ENCODE results near the gene MPIG6B.

MPIG6B gene

DNA sequence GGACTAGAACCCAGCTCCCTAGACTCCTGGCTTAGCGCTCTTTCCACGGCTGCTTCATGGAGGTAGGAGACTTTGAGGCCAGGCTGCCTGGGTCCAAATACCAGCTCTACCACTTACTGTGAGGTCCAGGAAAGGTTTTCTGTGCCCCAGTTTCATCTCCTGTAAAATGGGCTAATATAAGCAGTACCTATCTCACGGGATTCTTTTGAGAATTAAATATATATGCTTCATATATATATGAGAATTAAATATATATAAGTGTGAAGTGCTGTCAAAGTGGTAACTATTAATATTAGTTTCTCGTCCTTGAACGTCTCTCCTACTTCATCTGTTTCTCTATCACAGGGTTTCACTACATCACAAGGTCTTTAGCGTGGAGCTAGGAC lies 32.1 kb upstream of the MPIG6B start:
- H3K4me3 ChIP-seq (ENCODE audit: low read length) = no peak overlapping the region
- TF ChIP-seq, protein P1, sequence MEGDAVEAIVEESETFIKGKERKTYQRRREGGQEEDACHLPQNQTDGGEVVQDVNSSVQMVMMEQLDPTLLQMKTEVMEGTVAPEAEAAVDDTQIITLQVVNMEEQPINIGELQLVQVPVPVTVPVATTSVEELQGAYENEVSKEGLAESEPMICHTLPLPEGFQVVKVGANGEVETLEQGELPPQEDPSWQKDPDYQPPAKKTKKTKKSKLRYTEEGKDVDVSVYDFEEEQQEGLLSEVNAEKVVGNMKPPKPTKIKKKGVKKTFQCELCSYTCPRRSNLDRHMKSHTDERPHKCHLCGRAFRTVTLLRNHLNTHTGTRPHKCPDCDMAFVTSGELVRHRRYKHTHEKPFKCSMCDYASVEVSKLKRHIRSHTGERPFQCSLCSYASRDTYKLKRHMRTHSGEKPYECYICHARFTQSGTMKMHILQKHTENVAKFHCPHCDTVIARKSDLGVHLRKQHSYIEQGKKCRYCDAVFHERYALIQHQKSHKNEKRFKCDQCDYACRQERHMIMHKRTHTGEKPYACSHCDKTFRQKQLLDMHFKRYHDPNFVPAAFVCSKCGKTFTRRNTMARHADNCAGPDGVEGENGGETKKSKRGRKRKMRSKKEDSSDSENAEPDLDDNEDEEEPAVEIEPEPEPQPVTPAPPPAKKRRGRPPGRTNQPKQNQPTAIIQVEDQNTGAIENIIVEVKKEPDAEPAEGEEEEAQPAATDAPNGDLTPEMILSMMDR (conservative IDR thresholded peaks at IDR 0.05; ENCODE audit: low read length) = no peak
- DNase-seq (ENCODE audit: low read depth) = no peak

DNA sequence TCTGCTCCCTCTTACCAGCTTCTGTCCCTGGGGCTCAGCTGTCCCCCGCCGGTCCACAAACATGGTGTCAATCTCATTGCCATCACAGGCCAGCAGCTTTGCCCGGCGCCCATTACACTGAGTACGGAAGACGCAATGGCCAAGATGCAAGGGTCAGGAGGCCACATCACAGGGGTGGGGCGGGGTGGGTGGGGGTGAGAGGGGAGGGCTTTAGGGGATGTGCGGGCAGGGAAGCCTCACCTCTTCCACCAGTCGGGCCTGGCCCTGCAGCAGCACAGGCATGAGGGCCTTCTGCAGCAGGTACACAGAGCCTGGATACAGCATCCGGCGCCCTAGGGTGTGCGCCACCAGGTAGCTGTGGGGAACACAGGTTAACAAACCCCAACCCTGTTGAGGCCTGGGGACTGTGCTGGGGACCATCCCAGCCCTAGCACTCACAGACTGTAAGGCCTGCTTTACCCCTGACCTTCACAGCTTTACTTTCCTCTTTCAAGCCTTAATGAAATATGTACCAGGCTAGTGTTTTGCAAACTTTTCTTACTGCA lies 31.5 kb upstream of the MPIG6B start:
- no peak overlapping the region for H3K4me3 ChIP-seq (ENCODE audit: low read length)
- no peak for DNase-seq (ENCODE audit: low read depth)
- TF ChIP-seq, protein P1 (conservative IDR thresholded peaks at IDR 0.05; ENCODE audit: low read length) = no peak

- DNase-seq (ENCODE audit: low read depth) = no peak
- H3K4me3 ChIP-seq (ENCODE audit: low read length) = no peak overlapping the region
- TF ChIP-seq, protein P1 (conservative IDR thresholded peaks at IDR 0.05; ENCODE audit: low read length) = no peak
These were observed 30.8 kb upstream of the MPIG6B start for GRCh38 chr6:31692353-31692752.

GRCh38 chr6:31692886-31693285 lies 30.3 kb upstream of the MPIG6B start:
- no peak for DNase-seq (ENCODE audit: low read depth)
- TF ChIP-seq, protein P1 (conservative IDR thresholded peaks at IDR 0.05; ENCODE audit: low read length) = no peak
- H3K4me3 ChIP-seq (ENCODE audit: low read length) = no peak overlapping the region

GRCh38 chr6:31693535-31693934 lies 29.6 kb upstream of the MPIG6B start:
- no peak for DNase-seq (ENCODE audit: low read depth)
- no peak overlapping the region for H3K4me3 ChIP-seq (ENCODE audit: low read length)
- TF ChIP-seq, protein P1 (conservative IDR thresholded peaks at IDR 0.05; ENCODE audit: low read length) = no peak

DNA sequence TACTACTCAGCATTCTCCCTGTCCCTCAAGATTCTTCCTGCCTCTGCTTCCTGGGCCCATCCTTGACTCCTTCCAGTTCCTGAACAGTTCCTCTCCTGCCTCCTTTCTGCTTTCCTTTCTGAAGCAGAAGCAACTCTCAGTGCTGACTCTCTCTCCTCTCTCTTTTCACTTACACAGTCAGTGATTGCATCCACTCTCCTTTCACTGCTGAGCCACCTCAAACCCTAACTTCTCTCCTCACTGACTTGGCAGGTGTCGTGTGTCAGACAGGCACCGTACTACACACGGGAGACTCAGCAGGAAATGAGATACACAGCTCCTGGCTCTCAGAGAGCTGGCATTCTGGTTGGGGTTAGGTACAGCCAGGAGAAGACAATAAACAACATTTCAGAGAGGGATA lies 25.6 kb upstream of the MPIG6B start:
- H3K4me3 ChIP-seq (ENCODE audit: low read length) = no peak overlapping the region
- TF ChIP-seq, protein P1 (conservative IDR thresholded peaks at IDR 0.05; ENCODE audit: low read length) = no peak
- no peak for DNase-seq (ENCODE audit: low read depth)

GRCh38 chr6:31700740-31701401 lies 22.3 kb upstream of the MPIG6B start:
- TF ChIP-seq, protein P1 (conservative IDR thresholded peaks at IDR 0.05; ENCODE audit: low read length) = no peak
- peak overlapping the region; percentile 15; the same call in 1 of the 2 replicates for H3K4me3 ChIP-seq (ENCODE audit: low read length)

More at GRCh38 chr6:31700740-31701401, 22.3 kb upstream of the MPIG6B start:
- no peak for DNase-seq (ENCODE audit: low read depth)

Data from AG10803 (cell line).